Measurements from ENCODE around the gene ITPR1. TPM values are rescaled to one million over a fixed set of nuclear protein-coding genes. Genes with fewer than 3 reads are reported as not detected.

Gene ITPR1
- total and polyA plus RNA-seq, 10 of the 15 experiments (the other 5 are each of a cell fraction or from before 2014, with no cell fraction given) = 12.2 to 239 (median 28.4) TPM

DNA sequence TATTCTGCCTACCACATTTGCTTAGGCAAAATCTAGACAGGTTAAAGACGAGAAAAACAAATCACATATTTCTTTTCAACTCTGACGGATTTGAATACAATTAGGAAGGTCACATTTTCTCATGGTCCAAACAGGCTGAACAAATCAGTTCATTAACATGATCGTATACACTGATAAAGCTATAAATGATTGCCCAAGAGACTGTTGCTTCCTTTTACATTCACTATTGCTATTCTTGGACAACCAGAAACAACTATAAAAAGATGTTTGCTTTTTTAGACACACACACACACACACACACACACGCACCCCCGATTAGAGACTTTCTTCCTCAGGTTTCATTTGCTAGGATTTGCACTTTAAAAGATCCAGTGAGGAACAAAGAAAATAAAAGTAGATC is 363.8 kb downstream of the ITPR1 start:
- Histone ChIP-seq H4K20me1 (ENCODE audit: control insufficient read depth, insufficient read depth) (no peaks in the 10 kb centered on the region), H3K4me2 (ENCODE audit: control insufficient read depth, insufficient read depth) (no peak overlapping the region), H3K27me3 (replicated peaks in 1 of 2; ENCODE audit: control insufficient read depth in 2 of 2, insufficient read depth in 2 of 2, low read length in 1 of 2) (no peaks in the 10 kb centered on the region), H3K4me3 (no peak overlapping the region), H3K4me1 (ENCODE audit: control insufficient read depth, insufficient read depth, low read length) (no peaks in the 10 kb centered on the region), H3K36me3 (ENCODE audit: control insufficient read depth in 2 of 2, insufficient read depth in 2 of 2, low read length in 1 of 2) (no peaks in the 10 kb centered on the region), H3K9ac (ENCODE audit: control insufficient read depth, insufficient read depth, low read length) (no peak overlapping the region), H3K79me2 (ENCODE audit: control insufficient read depth, insufficient read depth, low read length) (no peaks in the 10 kb centered on the region), H3K27ac (ENCODE audit: control insufficient read depth, insufficient read depth) (no peak overlapping the region), H3K9me3 (replicated peaks; ENCODE audit: control insufficient read depth, insufficient read depth, low read length) (no peaks in the 10 kb centered on the region; the same call in none of the 3 replicates), H2AFZ (ENCODE audit: control insufficient read depth, low read depth, low read length) (no peak overlapping the region)
- BruUV-seq (replicated peaks) = no TSS peak
- 84% methylated on average over 5 of the region's 5 CpGs for WGBS (ENCODE audit: insufficient coverage, insufficient replicate concordance, low lambda C conversion rate, missing lambda C conversion rate)
- ChIA-PET POLR2A (no interaction called here), CTCF (interaction anchor here (0.7 kb wide), 1 partner anchor 15 kb away, joined by 3 read pairs; no protein-coding TSS in a partner anchor), RAD21 (ENCODE audit: unreplicated experiment) (interaction anchor here (1.2 kb wide), 1 partner anchor 104 kb away, joined by 4 read pairs; no protein-coding TSS in a partner anchor), SMC1A (ENCODE audit: uncharacterized antibody, unreplicated experiment) (interaction anchor here (1.0 kb wide), 1 partner anchor 16 kb away, joined by 3 read pairs; no protein-coding TSS in a partner anchor)
- in situ Hi-C loops (cut with MboI) (no loop called here), intact Hi-C loops (cut with micrococcal nuclease; ENCODE audit: unreplicated experiment) (no loop called here)
- no peak for FAIRE-seq
- TF ChIP-seq SIN3A (IDR thresholded peaks at IDR 0.05; ENCODE audit: low read depth, low read length) = no peak
- TF ChIP-seq ZBED1 (IDR thresholded peaks at IDR 0.05; ENCODE audit: borderline replicate concordance) = no peak
- no peak for TF ChIP-seq E2F8 (IDR thresholded peaks at IDR 0.05; ENCODE audit: low read depth, partially characterized antibody)
- TF ChIP-seq CBX3 (IDR thresholded peaks at IDR 0.05; ENCODE audit: borderline replicate concordance, low read depth) = no peak
- no peak for TF ChIP-seq NBN (IDR thresholded peaks at IDR 0.05)
- TF ChIP-seq SKIL (IDR thresholded peaks at IDR 0.05; ENCODE audit: low read depth, poor library complexity, severe bottlenecking) = no peak
- no peak for TF ChIP-seq SPI1 (IDR thresholded peaks at IDR 0.05; ENCODE audit: borderline replicate concordance, insufficient read depth, low read depth, low read length)
- no peak for DNase-seq (ENCODE audit: low read depth, low spot score)
- no peak for ATAC-seq

Measured in GM12878 (cell line).